DND-41 (cell line): ENCODE results near the gene RBL2.

ENCODE experiments used
- ATAC-seq: fragments of 200-7000 bp; cut with Tn5 transposase; 3 replicates; pipeline ENCODE4 v1.9.1; 2021; ENCODE audit warnings: low read depth; ENCODE audit not compliant: insufficient read depth
- DNase-seq: peaks from one replicate; pipeline ENCODE4 v3.0.0-alpha.2; 2020
- H2AFZ ChIP-seq: 2 replicates; pipeline ENCODE4 v1.6.0; 2012; ENCODE audit warnings: low read depth, low read length
- H3K27ac ChIP-seq: 2 replicates; pipeline ENCODE4 v1.5.1; 2012; ENCODE audit warnings: low read length, inconsistent platforms
- H3K27me3 ChIP-seq: fragments of 200-600 bp; sonication (generic); 2 replicates; pipeline ENCODE4 v1.6.0; 2012; ENCODE audit warnings: low read length, mild to moderate bottlenecking, inconsistent platforms; ENCODE audit not compliant: insufficient read depth, poor library complexity
- H3K36me3 ChIP-seq: 2 replicates; pipeline ENCODE4 v1.5.1; 2012; ENCODE audit warnings: low read length, inconsistent platforms; ENCODE audit not compliant: insufficient read depth
- H3K4me1 ChIP-seq: 2 replicates; pipeline ENCODE4 v1.5.1; 2012; ENCODE audit warnings: mild to moderate bottlenecking, low read length; ENCODE audit not compliant: insufficient read depth
- H3K4me2 ChIP-seq: 2 replicates; pipeline ENCODE4 v1.6.0; 2012; ENCODE audit warnings: mild to moderate bottlenecking, moderate library complexity, low read length, inconsistent platforms; ENCODE audit not compliant: insufficient read depth
- H3K4me3 ChIP-seq, 2 experiments: fragments of 200-600 bp in 1 of 2; shearing (Covaris generic) in 1 of 2; 2 replicates each; pipeline ENCODE4 v1.5.1; 2012 to 2016; ENCODE audit warnings: inconsistent platforms in 2 of 2, low read length in 2 of 2, mild to moderate bottlenecking in 2 of 2, low read depth in 1 of 2, moderate library complexity in 1 of 2
- H3K79me2 ChIP-seq: 2 replicates; pipeline ENCODE4 v1.6.0; 2012; ENCODE audit warnings: low read length, inconsistent platforms; ENCODE audit not compliant: insufficient read depth
- H3K9ac ChIP-seq: 2 replicates; pipeline ENCODE4 v1.6.0; 2012; ENCODE audit warnings: low read depth, mild to moderate bottlenecking, inconsistent platforms, low read length, moderate library complexity
- H3K9me3 ChIP-seq: 2 replicates; pipeline ENCODE4 v1.5.1; 2012; ENCODE audit warnings: low read length, moderate library complexity, mild to moderate bottlenecking, inconsistent platforms; ENCODE audit not compliant: insufficient read depth, severe bottlenecking
- H4K20me1 ChIP-seq: 2 replicates; pipeline ENCODE4 v1.6.0; 2012; ENCODE audit warnings: low read length; ENCODE audit not compliant: insufficient read depth
- CTCF ChIP-seq: IDR thresholded peaks from 2 replicates; pipeline ENCODE4 v1.5.1; 2012; ENCODE audit warnings: borderline replicate concordance, low read length, moderate library complexity, mild to moderate bottlenecking; ENCODE audit not compliant: poor library complexity, severe bottlenecking; ENCODE audit errors: extremely low read depth
- EZH2 ChIP-seq: IDR thresholded peaks from 3 replicates; pipeline ENCODE4 v1.6.1; 2012; ENCODE audit warnings: borderline replicate concordance, low read depth, mild to moderate bottlenecking, moderate library complexity, low read length, inconsistent platforms; ENCODE audit not compliant: severe bottlenecking

Gene RBL2

GRCh38 chr16:53504665-53505064 is 70.4 kb downstream of the RBL2 start:
- no peak overlapping the region for H2AFZ ChIP-seq
- H3K36me3 ChIP-seq, result no peaks in the 10 kb centered on the region
- peak overlapping the region; percentile 90 for H3K9ac ChIP-seq
- H3K4me2 ChIP-seq, result peak overlapping the region; percentile 78
- DNase-seq (no peak), ATAC-seq (no peak)
- H3K4me1 ChIP-seq, result peaks cover 35% of the 10 kb centered on the region
- 0 out of 2 replicates have a peak, but pooled peaks cover 4% of the 10 kb centered on the region for H4K20me1 ChIP-seq
- TF ChIP-seq EZH2, result no peak
- no peak for TF ChIP-seq CTCF
- no peaks in the 10 kb centered on the region for H3K9me3 ChIP-seq
- no peaks in the 10 kb centered on the region for H3K27me3 ChIP-seq
- H3K27ac ChIP-seq, result peak overlapping the region; percentile 99
- peaks cover 4% of the 10 kb centered on the region; the same call in 1 of the 2 replicates for H3K79me2 ChIP-seq
- H3K4me3 ChIP-seq, result peak overlapping the region in 1 of 2 experiments; percentile 97; a peak in 2 of 4 replicates

GRCh38 chr16:53506254-53506653 is 72.0 kb downstream of the RBL2 start:
- ATAC-seq, result no peak
- TF ChIP-seq EZH2 (no peak), CTCF (no peak)
- H3K9me3 ChIP-seq, result no peaks in the 10 kb centered on the region

GRCh38 chr16:53507464-53508179 is 73.4 kb downstream of the RBL2 start:
- H2AFZ ChIP-seq, result no peak overlapping the region
- no peak overlapping the region for H3K9ac ChIP-seq
- H3K4me2 ChIP-seq, result no peak overlapping the region
- H3K4me3 ChIP-seq, result no peak overlapping the region
- H3K27ac ChIP-seq, result no peak overlapping the region
- DNase-seq (peak; percentile 1), ATAC-seq (no peak)
- peaks cover 24% of the 10 kb centered on the region for H3K4me1 ChIP-seq
- H3K27me3 ChIP-seq, result no peaks in the 10 kb centered on the region
- no peaks in the 10 kb centered on the region for H3K9me3 ChIP-seq
- H3K79me2 ChIP-seq, result no peaks in the 10 kb centered on the region
- no peak for TF ChIP-seq EZH2
- H3K36me3 ChIP-seq, result no peaks in the 10 kb centered on the region
- no peaks in the 10 kb centered on the region for H4K20me1 ChIP-seq

More at GRCh38 chr16:53506254-53506653, 72.0 kb downstream of the RBL2 start:
- Histone ChIP-seq H4K20me1 (0 out of 2 replicates have a peak, but pooled peaks cover 4% of the 10 kb centered on the region), H3K4me3 (no peak overlapping the region), H3K9ac (no peak overlapping the region), H3K36me3 (no peaks in the 10 kb centered on the region), H3K27ac (no peak overlapping the region), H3K4me1 (peaks cover 37% of the 10 kb centered on the region), H3K79me2 (peaks cover 4% of the 10 kb centered on the region; the same call in 1 of the 2 replicates), H2AFZ (no peak overlapping the region), H3K4me2 (no peak overlapping the region), H3K27me3 (no peaks in the 10 kb centered on the region)
- no peak for DNase-seq
